AML-193 (cell line): ENCODE results near the gene MEIOB.
"Not testable (repeated sequence)": the region's sequence is repeated elsewhere in the genome, so short reads cannot be mapped to it uniquely, and the experiment has no call there.

ENCODE experiments used
- DNase-seq, 2 experiments: peaks; one replicate each; lab custom pipeline; 2025; lab: John Stamatoyannopoulos, UW

Gene MEIOB

DNA sequence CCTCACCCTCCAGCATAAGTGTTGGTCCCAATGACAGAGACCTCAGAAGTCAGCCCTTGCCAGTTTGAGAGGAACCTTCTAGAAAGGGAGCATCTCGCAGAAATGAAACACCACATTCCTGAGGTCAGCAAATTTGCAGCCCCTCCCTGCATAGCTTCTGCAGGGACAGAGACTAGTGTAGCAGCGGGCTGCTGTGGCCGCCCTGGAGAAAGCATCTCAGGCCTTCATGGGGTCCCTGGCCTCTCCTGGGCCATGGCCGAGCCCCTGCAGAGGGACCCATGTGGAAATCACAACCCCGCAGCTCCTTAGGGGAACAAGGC lies 34.8 kb upstream of the MEIOB start:
- no peak for DNase-seq

- DNase-seq, result no peak
Observed at GRCh38 chr16:1906055-1906845, 34.3 kb upstream of the MEIOB start.

- no peak for DNase-seq
Observed at GRCh38 chr16:1903845-1904840, 32.2 kb upstream of the MEIOB start.

DNA sequence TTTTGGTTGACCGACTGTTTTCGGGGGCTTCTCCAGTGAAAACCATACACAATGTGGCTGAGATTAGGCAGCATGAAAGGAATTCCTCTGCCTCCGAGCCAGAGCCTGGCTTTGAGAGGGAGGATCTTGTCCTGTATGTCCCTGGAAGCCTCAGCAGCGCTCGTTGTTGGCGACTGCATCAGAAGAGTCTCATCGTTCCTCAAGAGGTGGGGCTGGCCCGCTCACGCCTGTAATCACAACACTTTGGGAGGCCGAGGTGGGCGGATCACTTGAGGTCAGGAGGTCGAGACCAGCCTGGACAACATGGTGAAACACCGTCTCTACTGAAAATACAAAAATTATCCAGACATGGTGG lies 31.2 kb upstream of the MEIOB start:
- no peak for DNase-seq

DNA sequence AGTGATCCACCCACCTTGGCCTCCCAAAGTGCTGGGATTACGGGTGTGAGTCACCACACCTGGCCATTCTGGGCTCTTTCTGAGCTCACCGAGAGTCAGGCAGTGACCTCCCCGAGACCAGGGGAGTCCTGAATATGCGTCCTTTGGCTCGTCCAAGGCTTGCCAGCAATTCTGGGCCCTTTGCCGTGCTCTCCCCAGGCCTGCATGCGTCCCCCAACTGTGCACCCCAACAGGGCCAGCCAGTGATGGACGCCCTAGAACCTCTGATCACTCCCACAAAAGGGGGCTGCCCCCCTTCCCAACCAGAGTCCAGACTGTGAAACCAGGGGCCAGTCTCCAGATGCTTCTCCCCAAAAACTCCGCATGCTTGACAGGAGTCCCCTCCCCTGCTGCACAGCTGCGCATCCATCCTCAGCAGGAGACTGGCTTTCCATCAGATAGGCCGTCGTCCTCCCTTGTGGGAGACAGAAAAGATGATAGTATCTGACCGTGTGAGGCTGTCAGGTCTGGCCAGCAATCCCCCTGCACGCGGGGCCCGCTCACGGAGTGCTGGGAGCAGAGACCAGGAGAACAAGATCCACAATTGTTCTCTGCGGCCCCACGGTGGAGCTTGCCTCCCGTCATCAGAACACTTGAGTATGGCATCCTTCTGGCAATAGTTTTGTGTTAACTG lies 30.7 kb upstream of the MEIOB start:
- no peak for DNase-seq

GRCh38 chr16:1900452-1900774 lies 28.4 kb upstream of the MEIOB start:
- DNase-seq, result no peak

DNA sequence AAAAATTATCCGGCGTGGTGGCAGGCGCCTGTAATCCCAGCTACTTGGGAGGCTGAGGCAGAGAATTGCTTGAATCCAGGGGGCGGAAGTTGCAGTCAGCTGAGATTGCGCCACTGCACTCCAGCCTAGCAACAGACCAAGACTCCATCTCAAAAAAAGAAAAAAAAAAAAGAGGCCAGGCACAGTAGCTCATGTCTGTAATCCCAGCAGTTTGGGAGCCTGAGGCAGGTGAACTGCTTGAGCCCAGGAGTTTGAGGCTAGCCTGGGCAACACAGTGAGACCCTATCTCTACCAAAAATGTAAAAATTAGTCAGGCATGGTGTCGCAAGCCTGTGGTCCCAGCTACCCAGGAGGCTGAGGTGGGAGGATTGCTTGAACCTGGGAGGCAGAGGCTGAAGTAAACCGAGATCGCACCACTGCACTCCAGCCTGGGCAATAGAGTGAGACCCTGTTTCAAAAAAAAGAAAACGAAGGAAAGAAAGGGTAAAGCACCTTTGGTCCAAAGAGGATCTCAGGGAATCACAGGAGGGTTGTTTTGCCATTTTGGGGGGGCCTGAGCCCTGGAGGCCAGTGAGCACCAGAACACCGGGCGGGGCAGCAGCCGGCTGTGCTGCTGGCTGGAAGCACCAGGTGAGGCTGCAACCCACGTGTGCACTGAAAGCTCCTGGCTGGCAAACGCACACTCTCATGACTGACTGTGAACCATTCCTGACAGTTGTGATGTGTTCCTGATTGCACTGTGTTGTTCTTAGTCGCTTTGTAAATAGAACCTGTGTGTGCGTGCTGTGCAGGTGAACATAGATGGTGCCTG lies 27.9 kb upstream of the MEIOB start:
- DNase-seq, result no peak

DNA sequence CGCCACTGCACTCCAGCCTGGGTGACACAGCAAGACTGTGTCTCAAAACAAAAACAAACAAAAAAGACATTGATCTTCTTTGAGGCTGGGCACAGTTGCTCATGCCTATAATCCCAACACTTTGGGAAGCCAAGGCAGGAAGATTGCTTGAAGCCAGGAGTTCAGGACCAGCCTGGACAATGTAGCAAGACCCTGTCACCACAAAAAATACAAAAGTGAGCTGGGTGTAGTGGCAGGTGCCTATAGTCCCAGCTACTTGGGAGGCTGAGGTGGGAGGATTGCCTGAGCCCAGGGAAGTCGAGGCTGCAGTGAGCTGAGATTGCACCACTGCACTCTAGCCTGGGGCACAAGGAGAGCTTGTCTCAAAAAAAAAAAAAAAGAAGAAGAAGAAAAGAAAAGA lies 25.7 kb upstream of the MEIOB start:
- not testable (repeated sequence) for DNase-seq

DNA sequence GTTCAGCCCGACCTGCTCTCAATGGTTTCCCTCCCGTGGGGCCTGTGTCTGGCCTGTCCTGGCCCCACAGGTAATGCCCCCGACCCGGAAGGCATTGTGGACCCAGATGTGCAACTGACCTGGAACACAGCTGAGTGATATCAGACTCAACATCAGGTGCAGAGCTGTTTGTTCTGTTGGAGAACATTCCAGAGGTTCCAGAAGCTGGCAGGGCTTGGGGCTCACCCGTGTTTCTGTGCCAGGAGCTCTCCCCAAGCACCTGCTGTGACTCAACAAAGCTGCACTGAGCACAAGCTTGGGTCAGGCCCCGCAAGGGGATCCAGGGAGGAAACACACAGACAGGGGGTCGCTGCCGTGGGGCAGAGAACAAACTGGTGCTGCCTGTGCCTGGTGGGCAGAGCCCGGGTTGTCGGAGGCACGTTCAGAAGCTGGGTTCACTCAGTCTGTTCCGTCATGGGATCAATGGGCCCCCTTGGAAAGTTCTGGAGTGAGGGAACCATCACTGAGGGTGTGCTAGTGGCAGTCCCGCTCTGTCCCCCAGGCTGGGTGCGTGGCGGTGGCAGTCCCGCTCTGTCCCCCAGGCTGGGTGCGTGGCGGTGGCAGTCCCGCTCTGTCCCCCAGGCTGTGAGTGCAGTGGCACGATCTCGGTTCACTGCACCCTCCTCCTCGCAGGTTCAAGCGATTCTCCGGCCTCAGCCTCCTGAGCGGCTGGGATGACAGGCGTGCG lies 24.1 kb upstream of the MEIOB start:
- no peak for DNase-seq

- no peak for DNase-seq
Observed at GRCh38 chr16:1895068-1895467, 23.1 kb upstream of the MEIOB start.

DNA sequence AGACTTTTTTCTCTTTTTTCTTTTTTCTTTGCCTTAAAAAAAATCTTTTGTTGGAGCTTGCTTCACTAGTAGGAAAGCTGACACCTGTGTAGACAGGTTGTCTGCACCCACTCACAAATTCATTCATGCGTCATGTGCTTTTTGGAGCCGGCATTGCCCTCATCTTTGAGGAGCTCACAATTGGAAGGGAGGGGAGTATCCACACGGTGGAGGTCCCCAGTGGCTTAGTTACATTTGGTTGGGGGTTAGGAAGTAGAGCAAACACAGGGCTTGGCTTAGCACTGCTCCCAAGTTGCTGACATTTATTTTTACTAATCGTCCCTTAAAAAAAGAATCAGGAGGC lies 18.7 kb upstream of the MEIOB start:
- no peak for DNase-seq

DNA sequence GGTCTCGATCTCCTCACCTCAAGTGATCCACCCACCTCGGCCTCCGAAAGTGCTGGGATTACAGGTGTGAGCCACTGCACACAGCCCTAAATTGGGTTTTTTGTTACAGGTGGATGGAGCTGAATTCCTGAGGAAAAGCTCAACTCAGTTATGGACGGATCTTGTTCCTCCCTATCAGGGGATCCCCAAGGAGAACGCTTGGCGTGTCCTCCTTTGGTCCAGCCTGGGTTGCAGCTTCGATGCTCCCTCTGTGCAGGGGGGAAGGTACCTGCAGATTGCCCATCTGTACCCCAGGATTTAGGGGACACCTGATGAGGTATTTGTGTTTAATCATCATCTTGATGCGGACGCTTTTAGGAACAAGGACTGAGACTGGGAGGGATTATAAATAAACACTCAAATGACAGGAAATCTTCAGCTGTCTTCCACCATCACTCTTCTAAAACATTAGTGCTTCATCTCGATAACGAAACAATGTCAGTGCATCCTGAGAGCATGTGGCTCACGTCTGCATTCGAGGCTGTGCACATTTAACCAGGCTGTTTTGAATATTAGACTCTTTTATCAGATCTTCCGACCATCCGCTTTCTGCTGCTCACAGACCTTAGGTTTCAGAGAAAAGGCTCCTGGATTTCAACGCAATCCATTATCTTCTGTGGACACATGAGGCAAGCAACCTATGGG lies 18.2 kb upstream of the MEIOB start:
- no peak for DNase-seq

- DNase-seq, result no peak
Observed at GRCh38 chr16:1887711-1888354, 15.9 kb upstream of the MEIOB start.

- no peak for DNase-seq
Observed at GRCh38 chr16:1884889-1885288, 12.9 kb upstream of the MEIOB start.

DNA sequence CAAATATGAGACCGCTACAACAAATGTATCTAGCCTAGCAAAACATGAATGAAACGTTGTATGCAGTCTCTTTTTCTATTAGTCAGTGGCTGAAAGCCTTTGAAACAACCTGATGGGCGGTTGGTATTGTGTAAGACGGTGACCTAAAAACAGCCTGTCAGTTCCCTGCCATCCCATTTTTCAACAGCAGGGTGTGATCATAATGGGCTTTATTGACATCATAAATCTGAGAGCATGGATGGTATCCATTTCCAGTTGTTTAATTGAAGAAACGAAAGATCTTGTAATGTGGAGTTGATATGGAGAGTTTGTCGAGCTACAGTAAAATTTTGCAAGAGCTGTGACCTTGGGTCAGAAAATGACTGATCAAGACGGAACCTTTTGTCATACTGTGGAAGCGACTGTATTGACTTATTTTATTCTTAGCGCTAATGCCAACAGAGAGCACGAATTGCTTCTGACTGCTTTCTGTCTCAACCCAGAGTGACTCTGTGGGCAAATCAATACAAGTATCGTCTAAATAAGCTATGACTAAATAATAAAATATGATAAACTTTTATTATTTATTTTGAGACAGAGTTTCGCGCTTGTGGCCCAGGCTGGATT lies 12.3 kb upstream of the MEIOB start:
- peak; percentile 69 to 71 for DNase-seq

DNA sequence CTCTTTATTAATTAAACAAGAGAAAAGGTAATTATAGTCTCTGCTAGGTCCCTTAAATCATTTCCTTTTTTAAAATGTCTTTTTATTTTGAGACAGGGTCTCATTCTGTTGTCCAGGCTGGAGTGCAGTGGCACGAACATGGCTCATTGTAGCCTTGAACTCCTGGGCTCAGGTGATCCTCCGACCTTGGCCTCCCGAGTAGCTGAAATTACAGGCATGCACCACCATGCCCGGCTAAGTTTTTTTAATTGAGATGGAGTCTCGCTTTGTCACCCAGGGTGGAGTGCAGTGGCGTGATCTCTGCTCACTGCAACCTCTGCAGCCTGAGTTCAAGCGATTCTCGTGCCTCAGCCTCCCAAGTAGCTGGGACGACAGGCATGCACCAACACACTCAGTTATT lies 9.2 kb upstream of the MEIOB start:
- not testable (repeated sequence) for DNase-seq

DNA sequence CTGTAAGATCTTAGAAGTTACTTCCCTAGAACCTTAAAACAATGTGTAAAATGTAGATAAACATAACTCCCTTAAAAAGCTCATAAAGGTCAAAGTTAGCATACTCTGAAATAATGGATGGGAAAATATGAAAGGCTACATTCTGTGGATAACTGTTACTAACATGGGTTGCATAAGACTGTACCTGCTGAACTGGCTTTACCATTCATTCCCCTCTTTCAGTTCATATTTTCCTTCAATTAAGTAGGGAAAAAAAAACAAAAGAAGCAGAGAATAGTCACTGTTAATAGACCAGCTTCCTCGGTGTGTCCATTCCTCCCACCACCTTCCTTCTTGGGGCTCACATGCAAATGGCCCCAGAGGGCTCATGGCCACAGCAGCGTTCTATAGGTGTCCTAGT lies 7.5 kb upstream of the MEIOB start:
- no peak for DNase-seq

DNA sequence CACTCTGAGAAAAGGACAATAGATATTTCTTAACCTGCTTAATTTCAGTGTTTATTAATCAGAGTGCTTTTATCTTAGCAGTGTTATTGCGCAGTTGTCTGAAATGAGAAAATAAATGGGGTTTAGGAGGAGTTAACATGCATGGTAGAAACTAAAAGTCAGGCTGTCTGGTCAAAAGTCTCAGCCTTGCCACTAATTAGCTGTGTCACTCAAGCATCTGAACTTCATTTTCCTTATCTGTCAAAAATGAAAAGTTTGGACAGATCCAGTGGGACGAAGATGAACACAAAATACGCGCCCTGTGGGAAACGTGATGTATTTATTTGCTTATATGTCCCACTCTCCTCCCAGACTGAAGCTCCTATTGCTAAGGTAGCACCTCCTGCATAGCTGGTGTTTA lies 6.3 kb upstream of the MEIOB start:
- no peak for DNase-seq

GRCh38 chr16:1877804-1878203 lies 5.8 kb upstream of the MEIOB start:
- DNase-seq, result no peak

- no peak for DNase-seq
Observed at GRCh38 chr16:1877089-1877488, 5.1 kb upstream of the MEIOB start.
